ENCODE measurements around the gene SUFU. TPM values are rescaled to one million over a fixed set of nuclear protein-coding genes. Genes with fewer than 3 reads are reported as not detected.

SUFU gene
- total and polyA plus RNA-seq, 2 donors from 2014 or later: 6.5 to 18.9 TPM

DNA sequence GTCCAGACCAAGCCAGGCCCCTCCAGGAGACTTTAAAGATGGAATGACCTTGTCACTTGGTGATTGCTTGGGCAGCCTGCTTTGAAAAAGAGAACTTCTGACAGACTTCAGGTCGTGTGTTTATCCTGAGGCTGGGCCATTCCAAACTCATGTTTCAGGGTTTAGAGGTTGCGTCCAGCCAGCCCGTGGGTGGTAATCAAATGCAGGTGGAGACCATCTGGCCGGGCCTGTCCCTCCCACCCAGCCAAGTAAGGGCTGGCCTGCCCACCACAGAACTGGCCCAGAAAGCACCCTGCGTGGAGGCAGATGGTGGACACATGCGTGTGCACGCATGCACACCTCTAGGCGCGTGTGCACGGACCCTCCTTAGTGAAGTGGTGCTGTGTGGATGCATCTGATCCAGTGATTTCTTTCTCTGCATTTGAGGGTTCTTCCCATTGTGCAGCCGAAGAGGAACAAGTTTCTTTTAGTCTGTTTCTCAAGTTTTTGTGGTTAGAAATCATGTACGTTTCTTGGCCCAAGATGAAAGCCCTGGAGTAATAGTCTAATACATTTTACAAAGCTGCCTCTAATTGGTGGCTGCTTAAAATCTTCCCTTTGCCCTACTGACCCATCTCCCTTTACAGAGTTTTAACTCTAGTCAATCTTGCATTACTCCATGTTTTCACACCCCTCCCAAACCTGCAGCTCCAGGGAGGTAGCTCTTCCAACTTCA is 43.0 kb downstream of the SUFU start:
- no peak overlapping the region for H3K4me3 ChIP-seq (ENCODE audit: low read length in 3 of 3)
- TF ChIP-seq, protein P1, sequence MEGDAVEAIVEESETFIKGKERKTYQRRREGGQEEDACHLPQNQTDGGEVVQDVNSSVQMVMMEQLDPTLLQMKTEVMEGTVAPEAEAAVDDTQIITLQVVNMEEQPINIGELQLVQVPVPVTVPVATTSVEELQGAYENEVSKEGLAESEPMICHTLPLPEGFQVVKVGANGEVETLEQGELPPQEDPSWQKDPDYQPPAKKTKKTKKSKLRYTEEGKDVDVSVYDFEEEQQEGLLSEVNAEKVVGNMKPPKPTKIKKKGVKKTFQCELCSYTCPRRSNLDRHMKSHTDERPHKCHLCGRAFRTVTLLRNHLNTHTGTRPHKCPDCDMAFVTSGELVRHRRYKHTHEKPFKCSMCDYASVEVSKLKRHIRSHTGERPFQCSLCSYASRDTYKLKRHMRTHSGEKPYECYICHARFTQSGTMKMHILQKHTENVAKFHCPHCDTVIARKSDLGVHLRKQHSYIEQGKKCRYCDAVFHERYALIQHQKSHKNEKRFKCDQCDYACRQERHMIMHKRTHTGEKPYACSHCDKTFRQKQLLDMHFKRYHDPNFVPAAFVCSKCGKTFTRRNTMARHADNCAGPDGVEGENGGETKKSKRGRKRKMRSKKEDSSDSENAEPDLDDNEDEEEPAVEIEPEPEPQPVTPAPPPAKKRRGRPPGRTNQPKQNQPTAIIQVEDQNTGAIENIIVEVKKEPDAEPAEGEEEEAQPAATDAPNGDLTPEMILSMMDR (IDR thresholded peaks at IDR 0.05; ENCODE audit: borderline replicate concordance, extremely low read depth, insufficient read depth): no peak
- H3K27ac ChIP-seq (ENCODE audit: low read depth in 2 of 2, low read length in 2 of 2): no peak overlapping the region
- peak in 2 of 5 donors; percentile 20 to 63 for DNase-seq
- no peaks in the 10 kb centered on the region for H3K9me3 ChIP-seq (ENCODE audit: control insufficient read depth in 2 of 3, insufficient read depth in 1 of 3, low read length in 3 of 3)
- no peak for FAIRE-seq
- peaks cover 0 to 4% (median 0%) of the 10 kb centered on the region in 3 donors for H3K36me3 ChIP-seq (ENCODE audit: control insufficient read depth in 2 of 3, insufficient read depth in 3 of 3, low read length in 3 of 3)
- H3K9ac ChIP-seq (ENCODE audit: low read length in 3 of 3): no peak overlapping the region
- H3K4me1 ChIP-seq (ENCODE audit: control insufficient read depth in 2 of 3, insufficient read depth in 2 of 3, low read depth in 1 of 3, low read length in 3 of 3): no peaks in the 10 kb centered on the region
- intact Hi-C loops (cut with DNase I): no loop called here
- H3K27me3 ChIP-seq (ENCODE audit: control insufficient read depth, insufficient read depth, low read length): no peaks in the 10 kb centered on the region

DNA sequence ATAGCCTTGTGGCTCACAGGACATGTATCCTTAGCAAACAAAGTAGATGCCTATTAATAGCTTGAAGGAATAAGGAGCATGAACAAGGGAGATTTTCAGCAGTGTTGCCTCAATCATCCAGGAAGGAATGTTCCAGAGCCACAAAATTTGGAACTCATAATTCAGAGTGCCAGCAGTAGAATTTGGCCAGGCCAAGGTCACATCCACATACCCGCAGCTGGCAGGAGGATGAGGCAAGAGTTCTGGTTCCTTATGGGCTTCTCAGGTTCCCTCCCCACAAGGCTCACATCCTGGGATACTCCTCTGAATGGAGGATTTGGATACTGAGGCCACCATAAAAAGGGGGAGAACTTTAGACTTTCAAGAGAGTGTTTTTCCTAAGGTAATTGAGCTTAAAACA is 45.8 kb downstream of the SUFU start:
- DNase-seq (no peak), FAIRE-seq (no peak)
- intact Hi-C loops (cut with DNase I): no loop called here
- Histone ChIP-seq H3K36me3 (ENCODE audit: control insufficient read depth in 2 of 3, insufficient read depth in 3 of 3, low read length in 3 of 3) (peaks cover 0 to 7% (median 0%) of the 10 kb centered on the region in 3 donors), H3K9me3 (ENCODE audit: control insufficient read depth in 2 of 3, insufficient read depth in 1 of 3, low read length in 3 of 3) (no peaks in the 10 kb centered on the region), H3K4me3 (ENCODE audit: low read length in 3 of 3) (no peak overlapping the region), H3K27me3 (ENCODE audit: control insufficient read depth, insufficient read depth, low read length) (no peaks in the 10 kb centered on the region), H3K4me1 (ENCODE audit: control insufficient read depth in 2 of 3, insufficient read depth in 2 of 3, low read depth in 1 of 3, low read length in 3 of 3) (no peaks in the 10 kb centered on the region), H3K27ac (ENCODE audit: low read depth in 2 of 2, low read length in 2 of 2) (no peak overlapping the region), H3K9ac (ENCODE audit: low read length in 3 of 3) (no peak overlapping the region)
- TF ChIP-seq, protein P1 (IDR thresholded peaks at IDR 0.05; ENCODE audit: borderline replicate concordance, extremely low read depth, insufficient read depth): no peak

DNA sequence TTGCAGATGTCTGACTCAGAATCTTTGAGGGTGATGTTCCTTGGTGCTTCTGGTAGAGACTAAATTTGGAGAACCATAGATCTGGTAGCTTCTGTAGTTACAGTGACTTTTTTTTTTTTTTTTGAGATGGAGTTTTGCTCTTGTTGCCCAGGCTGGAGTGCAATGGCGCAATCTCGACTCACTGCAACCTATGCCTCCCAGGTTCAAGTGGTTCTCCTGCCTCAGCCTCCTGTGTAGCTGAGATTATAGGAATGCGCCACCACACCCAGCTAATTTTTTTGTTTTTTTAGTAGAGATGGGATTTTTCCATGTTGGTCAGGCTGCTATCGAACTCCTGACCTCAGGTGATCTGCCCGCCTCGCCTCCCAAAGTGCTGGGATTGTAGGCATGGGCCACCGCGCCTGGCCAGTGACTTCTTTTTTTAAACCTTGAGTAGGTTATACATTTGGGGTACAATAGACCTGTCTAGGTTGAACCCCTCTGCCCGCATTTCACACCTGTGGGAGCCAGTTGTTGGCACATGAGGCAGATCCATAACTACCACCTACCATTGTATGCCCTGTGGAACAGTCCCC is 47.0 kb downstream of the SUFU start:
- intact Hi-C loops (cut with DNase I): no loop called here
- H3K9me3 ChIP-seq (ENCODE audit: control insufficient read depth in 2 of 3, insufficient read depth in 1 of 3, low read length in 3 of 3): no peaks in the 10 kb centered on the region
- FAIRE-seq: no peak
- DNase-seq: no peak
- H3K36me3 ChIP-seq (ENCODE audit: control insufficient read depth in 2 of 3, insufficient read depth in 3 of 3, low read length in 3 of 3): peaks cover 0 to 7% (median 3%) of the 10 kb centered on the region in 3 donors
- H3K9ac ChIP-seq (ENCODE audit: low read length in 3 of 3): no peak overlapping the region
- no peak overlapping the region for H3K4me3 ChIP-seq (ENCODE audit: low read length in 3 of 3)
- H3K27me3 ChIP-seq (ENCODE audit: control insufficient read depth, insufficient read depth, low read length): no peaks in the 10 kb centered on the region
- no peaks in the 10 kb centered on the region for H3K4me1 ChIP-seq (ENCODE audit: control insufficient read depth in 2 of 3, insufficient read depth in 2 of 3, low read depth in 1 of 3, low read length in 3 of 3)
- TF ChIP-seq, protein P1 (IDR thresholded peaks at IDR 0.05; ENCODE audit: borderline replicate concordance, extremely low read depth, insufficient read depth): no peak
- H3K27ac ChIP-seq (ENCODE audit: low read depth in 2 of 2, low read length in 2 of 2): no peak overlapping the region
